PFSK-1 (cell line): Measurements from ENCODE around the gene C2orf49.

Experiments
- FOXP2 ChIP-seq: optimal IDR thresholded peaks from 2 replicates; pipeline ENCODE3; 2011; ENCODE audit warnings: borderline replicate concordance, control low read depth, inconsistent platforms; ENCODE audit not compliant: insufficient read depth; ENCODE audit errors: extremely low read length, extremely low read depth
- POLR2AphosphoS5 ChIP-seq: IDR thresholded peaks from 2 replicates; pipeline ENCODE4 v1.6.1; 2012; ENCODE audit warnings: low read depth, mild to moderate bottlenecking, control low read depth, low read length, moderate library complexity
- REST ChIP-seq, 2 experiments: IDR thresholded peaks; 2 replicates each; pipeline versions ENCODE4 v1.6.1 to v1.8.0; 2011 to 2012; ENCODE audit warnings: low read depth in 2 of 2, low read length in 2 of 2, control low read depth in 1 of 2, inconsistent platforms in 1 of 2, mild to moderate bottlenecking in 1 of 2, moderate library complexity in 1 of 2; ENCODE audit not compliant: insufficient read depth in 1 of 2
- TAF1 ChIP-seq: IDR thresholded peaks from 2 replicates; pipeline ENCODE4 v1.6.1; 2012; ENCODE audit warnings: low read length, control low read depth, borderline replicate concordance; ENCODE audit not compliant: insufficient read depth

GRCh38 chr2:105291981-105292380 is 45.4 kb upstream of the C2orf49 start:
- no peak for TF ChIP-seq POLR2AphosphoS5
- no peak for TF ChIP-seq TAF1
- TF ChIP-seq FOXP2 = no peak
- TF ChIP-seq REST (IDR thresholded peaks at IDR 0.05; ENCODE audit: insufficient read depth in 1 of 2, low read depth in 2 of 2, low read length in 2 of 2) = no peak
